Small intestine (tissue), 7 donors: Measurements from ENCODE around the gene UFSP2. TPM values are rescaled to one million over a fixed set of nuclear protein-coding genes. Genes with fewer than 3 reads are reported as not detected.
A peak's percentile ranks its signal among the peaks of the same experiment; 100 is the strongest.

Experiments used
- DNase-seq, 2 donors: peaks; one replicate each; pipeline versions ENCODE4 v3.0.0 to v3.0.0-alpha.2; 2013
- FAIRE-seq: peaks from 2 replicates; lab custom pipeline; 2012; peaks lifted over from hg19 to GRCh38; lab: Jason Lieb, UNC
- H3K27ac ChIP-seq, 3 donors: one replicate each; pipeline ENCODE4 v1.5.1; 2013; ENCODE audit warnings: low read length in 2 of 3, mild to moderate bottlenecking in 2 of 3, control low read depth in 1 of 3, inconsistent platforms in 1 of 3, low read depth in 1 of 3, moderate library complexity in 1 of 3
- H3K27me3 ChIP-seq, 3 donors: one replicate each; pipeline ENCODE4 v1.6.1; 2013; ENCODE audit warnings: low read length in 3 of 3, inconsistent platforms in 1 of 3; ENCODE audit not compliant: control insufficient read depth in 3 of 3, insufficient read depth in 3 of 3
- H3K36me3 ChIP-seq, 3 donors: one replicate each; pipeline ENCODE4 v1.6.1; 2013; ENCODE audit warnings: low read length in 3 of 3, inconsistent platforms in 1 of 3, low read depth in 1 of 3, mild to moderate bottlenecking in 1 of 3, moderate library complexity in 1 of 3; ENCODE audit not compliant: control insufficient read depth in 3 of 3, insufficient read depth in 2 of 3
- H3K4me1 ChIP-seq, 3 donors: one replicate each; pipeline ENCODE4 v1.6.1; 2013; ENCODE audit warnings: low read length in 2 of 3, inconsistent platforms in 1 of 3, low read depth in 1 of 3, mild to moderate bottlenecking in 1 of 3, moderate library complexity in 1 of 3; ENCODE audit not compliant: control insufficient read depth in 3 of 3, insufficient read depth in 2 of 3
- H3K4me3 ChIP-seq, 3 donors: one replicate each; pipeline ENCODE4 v1.5.1; 2013; ENCODE audit warnings: low read length in 3 of 3, control low read depth in 1 of 3, inconsistent platforms in 1 of 3, low read depth in 1 of 3, mild to moderate bottlenecking in 1 of 3, moderate library complexity in 1 of 3
- H3K9me3 ChIP-seq, 2 donors: one replicate each; pipeline ENCODE4 v1.6.1; 2013; ENCODE audit warnings: low read depth in 1 of 2, low read length in 1 of 2; ENCODE audit not compliant: control insufficient read depth in 2 of 2, insufficient read depth in 1 of 2
- WGBS, 3 donors: extraction: QIAGEN DNeasy Blood & Tissue Kit; methylation state at CpG; one replicate each; pipeline ENCODE4 v1.1.7; 2013; 5-methylcytosine and 5-hydroxymethylcytosine counted together
- polyA plus RNA-seq, 4 donors: library from polyadenylated mRNA; stranded (reverse) in 3 of 4; unstranded in 1 of 4; fragments of 200-250 nt in 3 of 4; fragments of 120-200 nt in 1 of 4; gene quantifications; one replicate each; pipeline versions ENCODE4 v1.2.1 to v1.2.3, GENCODE V29; 2013
- donor health status: healthy with polysubstance abuse.
- donor health status: control.
- donor health status: control.
- donor health status: Bipolar disorder and iron deficiency.
- donor health status: healthy.

The UFSP2 gene
- polyA plus RNA-seq, 4 donors: 14.1 to 25.6 (median 17.5) TPM

- H3K27me3 ChIP-seq: no peaks in the 10 kb centered on the region
- no peak overlapping the region for H3K27ac ChIP-seq
- peaks cover 2 to 6% (median 3%) of the 10 kb centered on the region in 3 donors for H3K36me3 ChIP-seq
- peaks cover 0 to 7% (median 3%) of the 10 kb centered on the region in 3 donors for H3K4me1 ChIP-seq
- no peaks in the 10 kb centered on the region for H3K9me3 ChIP-seq
- H3K4me3 ChIP-seq: no peak overlapping the region
- 68 to 84% (median 77%) methylated on average over 2 of the region's 2 CpGs for WGBS, 3 donors
- FAIRE-seq (no peak), DNase-seq (no peak)
Observed at GRCh38 chr4:185421366-185422124, 4.2 kb downstream of the UFSP2 start.

- no peaks in the 10 kb centered on the region for H3K9me3 ChIP-seq
- no peaks in the 10 kb centered on the region for H3K4me1 ChIP-seq
- no peak for DNase-seq
- FAIRE-seq: no peak
- H3K36me3 ChIP-seq: peaks cover 5 to 14% (median 6%) of the 10 kb centered on the region in 3 donors
- no peak overlapping the region for H3K4me3 ChIP-seq
- no peaks in the 10 kb centered on the region for H3K27me3 ChIP-seq
- no peak overlapping the region for H3K27ac ChIP-seq
Observed at GRCh38 chr4:185416955-185417354, 8.8 kb downstream of the UFSP2 start.

- peaks cover 4 to 27% (median 6%) of the 10 kb centered on the region in 3 donors for H3K36me3 ChIP-seq
- DNase-seq: no peak
- no peak overlapping the region for H3K27ac ChIP-seq
- no peaks in the 10 kb centered on the region for H3K4me1 ChIP-seq
- H3K9me3 ChIP-seq: peaks cover 0 to 3% of the 10 kb centered on the region in 2 donors
- H3K27me3 ChIP-seq: no peaks in the 10 kb centered on the region
- FAIRE-seq: no peak
- 88 to 97% (median 94%) methylated on average over 5 of the region's 5 CpGs for WGBS, 3 donors
- no peak overlapping the region for H3K4me3 ChIP-seq
Observed at GRCh38 chr4:185412412-185412811, 13.4 kb downstream of the UFSP2 start.

GRCh38 chr4:185411849-185412248 lies 13.9 kb downstream of the UFSP2 start:
- Histone ChIP-seq H3K4me3 (no peak overlapping the region), H3K4me1 (no peaks in the 10 kb centered on the region), H3K36me3 (peaks cover 0 to 27% (median 6%) of the 10 kb centered on the region in 3 donors), H3K27me3 (no peaks in the 10 kb centered on the region), H3K27ac (no peak overlapping the region), H3K9me3 (peaks cover 0 to 3% of the 10 kb centered on the region in 2 donors)
- WGBS, 3 donors: 82 to 95% (median 91%) methylated on average over 5 of the region's 5 CpGs
- DNase-seq (no peak), FAIRE-seq (no peak)

- no peak for FAIRE-seq
- Histone ChIP-seq H3K27ac (no peak overlapping the region), H3K4me1 (no peaks in the 10 kb centered on the region), H3K9me3 (peaks cover 0 to 3% of the 10 kb centered on the region in 2 donors), H3K4me3 (no peak overlapping the region), H3K27me3 (no peaks in the 10 kb centered on the region), H3K36me3 (peaks cover 0 to 40% (median 6%) of the 10 kb centered on the region in 3 donors)
- DNase-seq: no peak
- 91 to 95% (median 95%) methylated on average over 2 of the region's 2 CpGs for WGBS, 3 donors
Observed at GRCh38 chr4:185408432-185408831, 17.3 kb downstream of the UFSP2 start.

GRCh38 chr4:185405296-185405999 lies 20.3 kb downstream of the UFSP2 start:
- Histone ChIP-seq H3K27ac (peak overlapping the region in 1 of 3 donors; percentile 31), H3K36me3 (peaks cover 0 to 32% (median 10%) of the 10 kb centered on the region in 3 donors), H3K27me3 (no peaks in the 10 kb centered on the region), H3K4me3 (no peak overlapping the region), H3K4me1 (no peaks in the 10 kb centered on the region), H3K9me3 (peaks cover 0 to 3% of the 10 kb centered on the region in 2 donors)
- no peak for FAIRE-seq
- WGBS, 3 donors: 83 to 88% (median 84%) methylated on average over 6 of the region's 6 CpGs
- no peak for DNase-seq

GRCh38 chr4:185404031-185404430 lies 21.7 kb downstream of the UFSP2 start:
- FAIRE-seq (no peak), DNase-seq (no peak)
- 97 to 98% (median 97%) methylated on average over 4 of the region's 4 CpGs for WGBS, 3 donors
- Histone ChIP-seq H3K4me1 (no peaks in the 10 kb centered on the region), H3K4me3 (no peak overlapping the region), H3K27me3 (no peaks in the 10 kb centered on the region), H3K36me3 (peaks cover 0 to 28% (median 7%) of the 10 kb centered on the region in 3 donors), H3K27ac (no peak overlapping the region), H3K9me3 (no peaks in the 10 kb centered on the region)

GRCh38 chr4:185399466-185399865 lies 26.3 kb downstream of the UFSP2 start:
- peaks cover 0 to 14% (median 7%) of the 10 kb centered on the region in 3 donors for H3K36me3 ChIP-seq
- DNase-seq (no peak), FAIRE-seq (no peak)
- no peaks in the 10 kb centered on the region for H3K9me3 ChIP-seq
- H3K4me3 ChIP-seq: no peak overlapping the region
- H3K4me1 ChIP-seq: peaks cover 0 to 10% (median 0%) of the 10 kb centered on the region in 3 donors
- WGBS, 3 donors: 77 to 88% (median 82%) methylated on average over 8 of the region's 8 CpGs
- no peaks in the 10 kb centered on the region for H3K27me3 ChIP-seq
- H3K27ac ChIP-seq: no peak overlapping the region
